NCI-H2227 treated with DMSO at 0.1 percent for 48 hours (cell line): ENCODE results near the gene CHERP.
A peak's percentile ranks its signal among the peaks of the same experiment; 100 is the strongest.
"Not testable (repeated sequence)": the region's sequence is repeated elsewhere in the genome, so short reads cannot be mapped to it uniquely, and the experiment has no call there.

Source experiments
- DNase-seq: peaks from one replicate; lab custom pipeline; 2025; lab: John Stamatoyannopoulos, UW

Gene CHERP

GRCh38 chr19:16577531-16577985, 35.3 kb upstream of the CHERP start:
- no peak for DNase-seq

GRCh38 chr19:16576690-16577530, 34.7 kb upstream of the CHERP start:
- DNase-seq, result no peak

- no peak for DNase-seq
These were observed 33.8 kb upstream of the CHERP start for GRCh38 chr19:16575861-16576689.

- DNase-seq, result no peak
These were observed 33.0 kb upstream of the CHERP start for GRCh38 chr19:16575282-16575681.

GRCh38 chr19:16573925-16574324, 31.7 kb upstream of the CHERP start:
- no peak for DNase-seq

GRCh38 chr19:16573296-16573695, 31.1 kb upstream of the CHERP start:
- no peak for DNase-seq

GRCh38 chr19:16572332-16573211, 30.3 kb upstream of the CHERP start, which contains the start of gene SLC35E1:
Gene SLC35E1, minus strand, starts transcription at chr19:16572415. Its CDS starts 51 bp downstream, at chr19:16572364.
- peak; percentile 86 for DNase-seq

- no peak for DNase-seq
These were observed 29.6 kb upstream of the CHERP start for GRCh38 chr19:16571822-16572331.

GRCh38 chr19:16571283-16571682, 29.0 kb upstream of the CHERP start:
- no peak for DNase-seq

- DNase-seq, result no peak
These were observed 27.5 kb upstream of the CHERP start for GRCh38 chr19:16569609-16570320.

- DNase-seq, result no peak
These were observed 24.5 kb upstream of the CHERP start for GRCh38 chr19:16566702-16567101.

- DNase-seq, result no peak
These were observed 23.9 kb upstream of the CHERP start for GRCh38 chr19:16566161-16566560.

- DNase-seq, result no peak
These were observed 22.6 kb upstream of the CHERP start for GRCh38 chr19:16564842-16565241.

GRCh38 chr19:16562608-16563025, 20.4 kb upstream of the CHERP start:
- DNase-seq, result no peak

GRCh38 chr19:16561382-16561781, 19.1 kb upstream of the CHERP start:
- no peak for DNase-seq

GRCh38 chr19:16559780-16560276, 17.6 kb upstream of the CHERP start:
- no peak for DNase-seq

- no peak for DNase-seq
These were observed 12.5 kb upstream of the CHERP start for GRCh38 chr19:16554776-16555175.

- not testable (repeated sequence) for DNase-seq
These were observed 9.7 kb upstream of the CHERP start for GRCh38 chr19:16551902-16552301.

GRCh38 chr19:16548956-16549355, 6.7 kb upstream of the CHERP start:
- no peak for DNase-seq

- DNase-seq, result no peak
These were observed 2.4 kb upstream of the CHERP start for GRCh38 chr19:16544473-16545231.
